Memory B cell (primary cell): Measurements from ENCODE around the gene COL6A3.

ENCODE experiments used
- ATAC-seq: fragments of 150-1000 bp; cut with Tn5 transposase; 2 replicates; pipeline ENCODE4 v1.10.0; 2021; ENCODE audit warnings: low read depth, mild to moderate bottlenecking, moderate library complexity
- DNase-seq, 2 donors: peaks; one replicate each; pipeline ENCODE4 v3.0.0; 2022; ENCODE audit warnings: low spot score in 2 of 2
- H3K27ac Mint-ChIP-seq: one replicate; pipeline ENCODE4 v1.8.0; 2022; ENCODE audit warnings: mild to moderate bottlenecking, moderate library complexity, mixed read lengths
- H3K27me3 Mint-ChIP-seq: one replicate; pipeline ENCODE4 v1.8.0; 2022; ENCODE audit warnings: mixed read lengths
- H3K36me3 Mint-ChIP-seq: one replicate; pipeline ENCODE4 v1.8.0; 2022; ENCODE audit warnings: mild to moderate bottlenecking, mixed read lengths
- H3K4me1 Mint-ChIP-seq: one replicate; pipeline ENCODE4 v1.8.0; 2022; ENCODE audit warnings: mixed read lengths
- H3K4me3 Mint-ChIP-seq: one replicate; pipeline ENCODE4 v1.8.0; 2022; ENCODE audit warnings: mild to moderate bottlenecking, moderate library complexity, mixed read lengths
- H3K9me3 Mint-ChIP-seq: one replicate; pipeline ENCODE4 v1.8.0; 2022; ENCODE audit warnings: mixed read lengths

Gene COL6A3

DNA sequence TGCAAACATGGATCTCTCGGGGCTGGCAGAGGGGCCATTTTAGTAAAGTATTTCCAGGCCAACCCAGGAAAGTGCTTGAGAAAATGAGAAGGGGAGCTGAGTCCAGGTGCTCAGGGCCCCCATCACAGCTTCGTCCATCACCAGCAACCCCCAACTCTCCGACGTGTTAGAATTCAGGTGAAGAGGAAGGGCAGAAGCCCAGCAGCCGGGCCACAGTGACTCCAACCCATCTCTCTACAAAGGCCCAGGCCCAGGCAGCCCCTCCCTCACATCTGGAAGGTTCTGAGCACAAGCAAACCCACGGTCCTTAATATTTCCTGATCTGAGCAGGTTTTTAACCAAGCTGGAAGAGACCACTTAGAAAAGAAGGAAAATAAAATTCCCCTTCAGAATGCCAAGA is 34.7 kb upstream of the COL6A3 start:
- ATAC-seq (no peak), DNase-seq (no peak)
- Mint-ChIP-seq H3K4me1 (no peaks in the 10 kb centered on the region), H3K27ac (no peak overlapping the region), H3K9me3 (no peaks in the 10 kb centered on the region), H3K27me3 (peaks cover 8% of the 10 kb centered on the region), H3K4me3 (no peak overlapping the region), H3K36me3 (no peaks in the 10 kb centered on the region)

DNA sequence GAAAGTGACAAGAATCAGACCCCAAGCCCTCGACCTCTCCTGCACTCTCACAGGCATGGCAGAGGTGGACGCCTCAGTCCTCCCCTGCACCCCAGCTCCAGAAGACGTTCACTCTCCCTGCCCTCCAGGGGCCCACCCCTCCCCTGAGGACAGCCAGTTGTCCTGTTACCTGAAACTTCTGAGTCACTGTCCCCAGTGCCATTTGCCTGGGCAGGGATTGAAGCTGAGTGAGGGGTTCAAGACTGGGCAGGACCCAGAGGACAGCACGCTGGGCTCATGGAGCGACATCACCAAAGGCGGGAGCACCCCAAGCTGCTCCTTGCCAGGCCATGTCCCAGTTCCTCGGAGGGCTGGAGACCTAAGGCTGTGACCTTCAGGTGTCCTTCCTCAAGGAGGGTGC is 34.2 kb upstream of the COL6A3 start:
- H3K27me3 Mint-ChIP-seq, result peaks cover 5% of the 10 kb centered on the region
- no peak overlapping the region for H3K4me3 Mint-ChIP-seq
- no peak overlapping the region for H3K27ac Mint-ChIP-seq
- ATAC-seq (no peak), DNase-seq (no peak)
- no peaks in the 10 kb centered on the region for H3K36me3 Mint-ChIP-seq
- no peaks in the 10 kb centered on the region for H3K9me3 Mint-ChIP-seq
- no peaks in the 10 kb centered on the region for H3K4me1 Mint-ChIP-seq

DNA sequence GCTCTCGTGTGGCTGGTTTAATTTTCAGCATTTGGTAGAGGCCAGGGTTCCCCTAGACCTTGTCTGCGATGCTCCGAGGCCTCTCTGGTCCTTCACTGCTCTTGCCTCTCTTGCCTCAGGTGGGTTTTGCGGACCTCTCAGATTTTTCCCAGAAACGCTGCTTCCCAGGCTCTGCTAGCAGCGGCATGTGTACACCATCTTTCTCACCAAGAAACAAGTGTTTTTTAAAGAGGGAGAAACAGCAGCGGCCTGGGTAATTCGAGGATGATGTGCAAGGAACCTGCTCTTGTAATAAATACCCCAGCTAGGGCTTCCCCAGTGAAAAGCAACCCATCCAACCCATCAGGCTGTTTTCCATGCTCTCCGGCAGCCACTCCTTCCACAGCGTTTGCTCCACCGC is 33.5 kb upstream of the COL6A3 start:
- H3K9me3 Mint-ChIP-seq, result no peaks in the 10 kb centered on the region
- H3K4me3 Mint-ChIP-seq, result no peak overlapping the region
- DNase-seq (no peak), ATAC-seq (no peak)
- H3K27me3 Mint-ChIP-seq, result peaks cover 5% of the 10 kb centered on the region
- no peaks in the 10 kb centered on the region for H3K36me3 Mint-ChIP-seq
- no peaks in the 10 kb centered on the region for H3K4me1 Mint-ChIP-seq
- no peak overlapping the region for H3K27ac Mint-ChIP-seq

DNA sequence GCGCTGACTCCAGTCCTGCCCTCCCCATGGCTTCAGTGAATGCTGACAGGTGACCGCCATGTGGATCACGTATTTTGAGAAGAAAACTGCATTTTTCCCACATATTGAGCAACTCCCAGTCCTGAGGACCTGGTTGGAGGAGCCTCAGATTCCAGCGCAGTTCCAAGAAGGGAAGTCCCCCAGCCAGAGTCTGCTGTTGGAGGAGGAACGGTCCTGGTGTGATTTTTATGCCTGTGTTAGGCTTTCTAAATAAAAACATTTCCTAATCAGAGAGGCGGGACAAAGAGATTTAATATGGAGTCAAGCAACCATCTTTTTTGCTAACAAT is 32.3 kb upstream of the COL6A3 start:
- Mint-ChIP-seq H3K4me1 (no peaks in the 10 kb centered on the region), H3K27ac (no peak overlapping the region), H3K27me3 (peaks cover 5% of the 10 kb centered on the region), H3K4me3 (no peak overlapping the region), H3K9me3 (no peaks in the 10 kb centered on the region), H3K36me3 (no peaks in the 10 kb centered on the region)
- ATAC-seq, result no peak
- DNase-seq, result no peak

DNA sequence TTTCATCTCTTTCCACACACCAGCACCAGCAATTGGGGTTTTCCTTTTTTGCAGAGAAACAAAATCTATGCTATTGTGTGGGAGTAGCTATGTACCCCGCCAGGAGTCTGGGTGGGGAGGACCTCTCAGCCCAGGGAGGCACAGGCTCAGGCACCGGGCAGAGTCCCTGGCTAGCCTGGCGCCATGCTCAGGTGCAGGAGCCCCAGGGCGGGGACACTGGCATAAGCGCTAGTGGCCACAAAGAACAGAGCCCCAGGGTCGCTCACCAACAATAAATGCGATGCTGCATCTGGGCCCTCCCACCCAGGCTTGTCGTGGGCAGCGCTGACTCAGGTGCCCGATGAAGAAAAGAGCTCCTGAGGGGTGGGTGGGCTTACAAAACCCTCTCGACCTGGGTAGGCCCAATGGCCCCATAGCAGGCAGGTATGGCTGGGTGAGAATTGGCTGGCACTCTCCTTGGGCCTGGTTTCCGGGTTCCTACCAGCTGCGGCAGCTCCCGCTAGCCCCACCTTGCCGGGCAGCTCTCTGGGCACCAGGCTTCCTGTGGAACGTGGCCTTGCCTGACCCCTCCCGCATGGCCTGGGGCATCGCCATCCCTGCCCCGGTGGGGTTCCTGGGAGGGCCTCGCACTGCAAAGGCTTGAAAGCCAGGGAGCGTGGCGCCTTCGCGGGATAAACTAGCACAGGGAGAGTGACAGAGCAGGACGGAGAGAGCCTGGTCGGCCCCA is 31.8 kb upstream of the COL6A3 start:
- Mint-ChIP-seq H3K4me3 (no peak overlapping the region), H3K27me3 (peaks cover 4% of the 10 kb centered on the region), H3K4me1 (no peaks in the 10 kb centered on the region), H3K36me3 (no peaks in the 10 kb centered on the region), H3K9me3 (no peaks in the 10 kb centered on the region), H3K27ac (no peak overlapping the region)
- no peak for ATAC-seq
- DNase-seq, result no peak

DNA sequence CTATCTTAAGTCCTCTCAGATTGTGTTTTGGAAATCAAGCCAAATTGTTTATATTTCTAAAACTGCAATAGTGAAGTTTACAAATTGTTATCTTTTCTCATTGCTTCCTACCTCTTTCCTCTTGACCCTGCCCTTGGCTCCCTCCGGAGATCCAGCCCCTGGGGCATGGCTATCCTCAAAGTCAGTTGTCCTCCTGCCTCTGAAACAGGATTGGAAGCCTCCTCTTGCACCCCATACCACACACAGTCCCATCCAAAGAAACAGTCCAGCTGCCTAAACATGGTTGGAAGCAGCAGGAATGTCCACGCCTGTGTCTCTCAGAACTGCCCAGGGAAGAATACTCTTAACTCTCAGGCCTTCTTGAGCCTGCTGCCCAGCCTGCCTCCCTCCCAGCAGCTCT is 30.1 kb upstream of the COL6A3 start:
- Mint-ChIP-seq H3K4me3 (no peak overlapping the region), H3K27ac (no peak overlapping the region), H3K27me3 (peaks cover 4% of the 10 kb centered on the region), H3K4me1 (no peaks in the 10 kb centered on the region), H3K9me3 (no peaks in the 10 kb centered on the region), H3K36me3 (no peaks in the 10 kb centered on the region)
- DNase-seq (no peak), ATAC-seq (no peak)

DNA sequence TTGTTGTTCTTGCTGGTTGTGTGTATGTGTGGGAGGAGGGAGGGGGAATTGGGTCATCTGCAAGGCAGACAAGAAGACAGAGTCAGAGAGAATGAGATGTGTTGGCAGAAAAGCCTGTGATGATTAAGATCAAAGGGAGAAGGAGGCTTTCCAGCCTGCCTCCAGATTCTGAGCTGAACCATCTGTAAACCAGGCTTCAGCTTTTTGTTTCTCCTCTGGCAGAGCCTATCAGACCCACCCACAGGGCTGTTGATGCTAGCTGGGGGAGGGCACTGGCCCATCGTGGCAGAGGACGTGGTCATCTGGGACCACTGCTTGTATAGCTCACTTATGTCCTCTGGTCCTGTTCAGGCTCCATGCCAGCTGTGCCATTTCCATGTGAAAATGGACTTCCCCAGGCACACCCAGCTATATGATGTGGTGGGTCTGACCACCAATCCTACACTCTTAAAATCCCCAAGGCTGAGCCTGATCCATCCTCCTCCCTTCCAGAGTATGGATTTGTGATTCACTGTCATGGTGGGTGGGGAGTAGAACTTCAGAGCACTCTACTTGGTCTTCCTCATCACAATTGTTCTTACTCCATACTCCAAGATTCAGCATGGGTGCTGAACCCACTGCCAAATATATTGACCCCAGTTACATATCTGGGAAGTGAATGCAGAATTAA is 27.8 kb upstream of the COL6A3 start:
- H3K9me3 Mint-ChIP-seq, result peaks cover 1% of the 10 kb centered on the region
- no peak overlapping the region for H3K27ac Mint-ChIP-seq
- no peak for DNase-seq
- no peaks in the 10 kb centered on the region for H3K27me3 Mint-ChIP-seq
- ATAC-seq, result no peak
- H3K36me3 Mint-ChIP-seq, result no peaks in the 10 kb centered on the region
- no peaks in the 10 kb centered on the region for H3K4me1 Mint-ChIP-seq
- H3K4me3 Mint-ChIP-seq, result no peak overlapping the region

DNA sequence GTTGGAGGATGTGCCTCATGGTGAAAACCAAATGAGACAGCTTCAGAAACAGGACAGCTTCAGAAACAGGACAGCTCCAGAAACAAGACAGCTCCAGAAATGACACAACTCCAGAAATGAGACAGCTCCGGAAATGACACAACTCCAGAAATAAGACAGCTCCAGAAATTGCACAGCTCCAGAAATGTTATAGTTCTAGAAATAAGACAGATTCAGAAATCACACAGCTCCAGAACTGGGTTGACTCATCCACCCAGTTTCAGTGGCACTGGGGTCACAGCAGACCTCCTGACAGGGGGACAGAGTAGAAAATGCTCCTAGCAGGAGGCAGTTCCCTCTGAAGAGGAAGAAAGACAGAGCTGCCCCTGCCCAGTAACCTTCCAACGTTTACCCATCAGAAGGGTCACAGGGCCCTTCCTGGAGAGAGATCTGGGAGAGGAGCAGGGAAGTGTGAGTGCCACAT is 26.9 kb upstream of the COL6A3 start:
- no peak overlapping the region for H3K4me3 Mint-ChIP-seq
- peaks cover 1% of the 10 kb centered on the region for H3K9me3 Mint-ChIP-seq
- H3K27ac Mint-ChIP-seq, result no peak overlapping the region
- H3K36me3 Mint-ChIP-seq, result no peaks in the 10 kb centered on the region
- DNase-seq (no peak), ATAC-seq (no peak)
- no peaks in the 10 kb centered on the region for H3K4me1 Mint-ChIP-seq
- no peaks in the 10 kb centered on the region for H3K27me3 Mint-ChIP-seq

DNA sequence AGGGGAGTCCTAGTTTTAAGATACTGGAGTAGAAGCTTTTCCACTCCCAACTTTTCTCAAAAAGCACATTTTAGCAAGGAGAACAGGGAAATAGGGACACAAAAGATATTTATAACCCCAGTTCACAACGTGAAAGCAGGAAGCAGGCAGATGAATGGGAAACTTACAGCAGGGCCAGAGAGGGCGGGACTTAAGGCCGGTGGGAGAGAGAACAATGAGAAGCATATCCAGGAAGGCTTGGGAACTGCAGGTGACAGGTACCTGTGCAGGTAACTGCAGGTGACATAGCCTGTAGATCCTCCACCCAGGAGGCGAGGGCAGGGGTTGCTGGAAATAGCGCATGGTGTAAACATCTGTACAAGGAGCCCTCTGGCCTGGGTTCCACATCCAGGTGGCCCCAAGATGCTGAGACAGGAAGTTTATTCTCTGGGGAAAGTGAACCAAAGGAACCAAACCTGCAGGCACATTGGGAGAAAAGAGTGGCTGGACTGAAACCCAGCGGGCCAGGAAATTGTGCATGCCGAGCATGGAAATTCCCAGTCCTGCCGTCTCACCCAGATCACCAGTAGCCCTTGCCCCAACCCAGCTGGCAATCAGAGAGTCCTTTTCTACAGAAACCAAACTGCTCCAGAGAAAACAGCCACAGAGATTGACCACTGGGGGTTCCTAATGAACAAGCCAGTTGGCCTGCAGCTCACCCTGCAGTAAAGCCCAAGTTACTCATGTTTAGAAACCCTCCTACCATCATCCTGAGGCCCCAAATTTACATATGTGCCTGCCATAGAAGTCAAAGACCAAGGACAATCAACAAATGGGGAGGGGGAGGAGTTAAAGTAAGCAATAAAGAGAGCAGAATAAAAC is 24.3 kb upstream of the COL6A3 start:
- no peak overlapping the region for H3K27ac Mint-ChIP-seq
- no peak overlapping the region for H3K4me3 Mint-ChIP-seq
- no peaks in the 10 kb centered on the region for H3K36me3 Mint-ChIP-seq
- H3K4me1 Mint-ChIP-seq, result peaks cover 11% of the 10 kb centered on the region
- ATAC-seq (no peak), DNase-seq (no peak)
- H3K9me3 Mint-ChIP-seq, result peaks cover 1% of the 10 kb centered on the region
- peaks cover 7% of the 10 kb centered on the region for H3K27me3 Mint-ChIP-seq

DNA sequence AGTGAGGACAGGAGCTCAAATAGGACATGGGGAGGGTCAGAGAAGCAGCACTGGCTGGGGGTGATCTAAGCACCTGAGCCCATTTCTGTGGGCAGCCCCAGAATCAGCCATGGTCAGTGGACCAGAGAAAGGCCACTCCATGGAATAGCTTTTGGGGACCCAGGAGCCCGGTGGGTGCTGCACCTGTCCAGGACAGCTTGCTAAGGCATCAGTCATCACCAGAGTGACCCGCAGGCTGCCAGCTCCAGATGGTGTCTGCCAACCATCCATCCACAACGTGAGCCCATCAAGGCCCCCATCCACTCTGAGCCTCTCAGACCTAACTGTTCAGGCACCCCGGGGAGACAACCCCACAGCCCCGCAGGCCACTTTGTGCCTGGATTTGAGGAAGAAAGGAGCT is 23.6 kb upstream of the COL6A3 start:
- Mint-ChIP-seq H3K27me3 (peaks cover 8% of the 10 kb centered on the region), H3K4me1 (peaks cover 15% of the 10 kb centered on the region), H3K4me3 (no peak overlapping the region), H3K27ac (no peak overlapping the region), H3K36me3 (no peaks in the 10 kb centered on the region), H3K9me3 (peaks cover 1% of the 10 kb centered on the region)
- DNase-seq (no peak), ATAC-seq (no peak)

DNA sequence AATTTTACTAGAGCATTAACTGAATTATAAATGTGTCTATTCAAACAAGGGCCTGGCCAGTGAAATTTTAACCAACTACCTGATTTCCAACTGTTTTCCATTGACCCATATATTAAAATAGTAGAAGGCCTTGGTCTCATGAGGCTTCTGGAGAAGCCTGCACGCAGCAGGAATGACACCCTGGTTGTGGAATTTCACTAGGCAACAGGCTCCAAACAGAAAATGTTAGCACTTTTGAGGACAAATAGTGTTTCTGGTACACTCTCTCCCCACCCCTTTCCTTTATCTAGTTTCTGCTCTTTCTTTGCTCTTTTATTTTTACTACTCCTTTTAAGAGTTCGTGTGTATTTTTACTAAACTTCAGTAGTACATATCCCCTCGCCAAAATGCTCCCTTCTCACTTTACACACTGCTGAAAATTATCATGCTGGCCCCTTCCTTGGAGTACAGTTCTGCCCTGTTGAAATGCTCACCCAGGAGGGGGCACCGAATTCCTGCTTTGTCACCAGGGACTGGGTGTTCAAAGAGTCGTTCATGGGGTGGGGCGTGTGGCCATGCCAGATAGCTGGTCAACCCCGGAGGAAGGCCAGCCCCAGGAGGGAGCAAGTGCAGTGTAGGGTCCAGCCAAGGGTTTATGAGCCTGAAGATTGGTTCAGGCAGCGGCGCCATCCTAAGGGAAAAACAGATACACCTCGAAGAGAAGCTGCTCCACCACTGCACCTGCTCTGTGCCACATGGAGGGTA is 22.1 kb upstream of the COL6A3 start:
- DNase-seq (no peak), ATAC-seq (no peak)
- Mint-ChIP-seq H3K4me1 (peaks cover 18% of the 10 kb centered on the region), H3K27me3 (peaks cover 13% of the 10 kb centered on the region), H3K9me3 (peaks cover 1% of the 10 kb centered on the region), H3K4me3 (no peak overlapping the region), H3K36me3 (no peaks in the 10 kb centered on the region), H3K27ac (no peak overlapping the region)

DNA sequence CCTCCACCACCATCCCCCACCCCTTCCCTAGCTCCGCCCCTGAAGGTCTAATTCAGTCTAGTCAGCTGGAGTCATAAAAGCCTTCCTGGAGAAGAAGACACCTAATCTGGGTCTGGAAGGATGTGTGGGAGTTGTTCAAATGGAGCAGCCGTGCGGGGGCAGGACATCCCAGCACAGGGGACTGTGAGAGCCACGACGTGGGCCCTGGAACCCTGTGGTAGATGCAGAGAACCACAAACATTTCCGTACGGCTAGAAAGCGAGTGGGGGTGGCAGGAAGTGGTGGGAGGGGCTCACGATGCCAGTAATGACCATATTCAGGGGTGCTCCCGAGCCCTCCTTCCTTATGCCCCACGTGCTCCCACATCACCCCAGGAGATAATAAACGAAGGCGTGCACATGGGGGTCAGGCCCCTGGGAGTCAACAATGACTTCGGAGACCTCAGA is 20.9 kb upstream of the COL6A3 start:
- Mint-ChIP-seq H3K4me1 (peaks cover 18% of the 10 kb centered on the region), H3K4me3 (peak overlapping the region; percentile 52)

DNA sequence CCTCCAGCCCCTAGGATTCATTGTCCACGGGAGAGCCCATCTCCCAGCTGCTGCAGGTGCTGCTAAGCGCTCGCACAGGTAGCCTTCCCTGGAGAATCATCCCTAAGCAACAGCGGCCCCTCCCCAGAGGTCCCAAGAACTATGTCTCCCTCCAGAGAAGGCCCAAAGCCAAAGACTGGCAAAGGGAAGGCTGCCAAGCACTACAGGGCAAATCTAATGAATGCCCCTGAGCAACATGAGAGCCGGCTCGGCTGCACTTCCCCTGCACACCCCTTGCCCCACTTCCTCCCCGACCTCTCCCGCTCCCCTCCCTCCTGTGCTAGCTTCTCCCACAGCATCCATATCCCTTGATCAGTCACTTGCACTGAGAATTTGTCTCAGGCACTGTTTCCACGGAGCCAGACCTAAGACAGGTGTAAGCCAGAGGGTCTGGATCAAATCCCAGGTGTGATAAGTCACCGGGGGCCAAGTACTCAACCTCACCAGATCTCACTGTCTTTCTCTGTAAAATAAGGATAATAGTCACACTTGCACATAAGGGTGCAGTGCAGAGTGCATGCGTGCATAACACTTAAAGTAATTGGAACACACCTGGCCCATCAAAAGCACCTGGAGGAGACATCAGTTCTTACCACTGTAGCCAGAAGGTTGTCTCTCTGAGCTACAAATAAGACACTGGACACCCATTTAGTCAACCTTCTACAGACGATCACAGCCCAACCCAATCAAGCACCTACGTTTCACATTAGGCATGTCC is 20.1 kb upstream of the COL6A3 start:
- Mint-ChIP-seq H3K4me3 (no peak overlapping the region), H3K27ac (no peak overlapping the region), H3K4me1 (peaks cover 18% of the 10 kb centered on the region), H3K9me3 (peaks cover 1% of the 10 kb centered on the region), H3K36me3 (no peaks in the 10 kb centered on the region), H3K27me3 (peaks cover 17% of the 10 kb centered on the region)
- no peak for ATAC-seq
- DNase-seq, result no peak

More for the DNA sequence above, 20.9 kb upstream of the COL6A3 start:
- H3K9me3 Mint-ChIP-seq, result peaks cover 1% of the 10 kb centered on the region
- no peak overlapping the region for H3K27ac Mint-ChIP-seq
- peak; percentile 44 for ATAC-seq
- peaks cover 17% of the 10 kb centered on the region for H3K27me3 Mint-ChIP-seq
- H3K36me3 Mint-ChIP-seq, result no peaks in the 10 kb centered on the region
- no peak for DNase-seq
